K562 (cell line): Measurements from ENCODE around the gene DOCK6. TPM values are rescaled to one million over a fixed set of nuclear protein-coding genes. Genes with fewer than 3 reads are reported as not detected.

Experiments
- BRCA1 ChIP-seq, 2 experiments: fragments of 450-650 bp in 1 of 2; sonication (generic) in 1 of 2; formaldehyde crosslinking in 1 of 2; IDR thresholded peaks; 2 replicates each; pipeline versions ENCODE4 v1.5.0 to v1.6.1; 2017 to 2020; ENCODE audit warnings: mild to moderate bottlenecking in 1 of 2, missing genetic modification reagents in 1 of 2
- BRD4 ChIP-seq: fragments of 200-600 bp; sonication (generic); IDR thresholded peaks from 2 replicates; pipeline ENCODE4 v1.6.1; 2017; ENCODE audit warnings: inconsistent platforms
- CBFA2T2 ChIP-seq: fragments of 450-650 bp; conservative IDR thresholded peaks from 2 replicates; pipeline ENCODE4 v1.6.1; 2017; ENCODE audit warnings: mild to moderate bottlenecking
- CREBBP ChIP-seq: IDR thresholded peaks from one replicate; pipeline ENCODE4 v1.6.1; 2012; ENCODE audit warnings: low read depth, mild to moderate bottlenecking, control low read depth, inconsistent platforms, low read length
- CREM ChIP-seq: IDR thresholded peaks from 2 replicates; pipeline ENCODE4 v1.6.1; 2014; ENCODE audit warnings: antibody characterized with exemption, low read depth
- EGR1 ChIP-seq: fragments of 450-650 bp; conservative IDR thresholded peaks from 2 replicates; pipeline ENCODE4 v1.6.1; 2017; ENCODE audit warnings: mild to moderate bottlenecking
- HMG20B ChIP-seq: fragments of 250-450 bp; sonication (Bioruptor Pico); IDR thresholded peaks from 2 replicates; pipeline ENCODE4 v1.5.0; 2021; ENCODE audit warnings: mild to moderate bottlenecking
- IRF2 ChIP-seq: sonication (generic); formaldehyde crosslinking; IDR thresholded peaks from 2 replicates; pipeline ENCODE4 v1.8.1; 2022; ENCODE audit warnings: mild to moderate bottlenecking, missing genetic modification reagents
- KDM1A ChIP-seq, 2 experiments: fragments of 450-650 bp; IDR thresholded peaks; 2 replicates each; pipeline ENCODE4 v1.6.1; 2016; ENCODE audit warnings: mild to moderate bottlenecking in 2 of 2
- MTA1 ChIP-seq: fragments of 450-650 bp; IDR thresholded peaks from 2 replicates; pipeline ENCODE4 v1.6.1; 2017; ENCODE audit warnings: borderline replicate concordance
- NFE2 ChIP-seq: IDR thresholded peaks from 2 replicates; pipeline ENCODE4 v1.6.1; 2014; ENCODE audit warnings: antibody characterized with exemption, low read depth
- SIN3A ChIP-seq, 2 experiments: fragments of 150-350 bp in 1 of 2; IDR thresholded peaks; 2 replicates each; pipeline ENCODE4 v1.6.1; 2011 to 2016; ENCODE audit warnings: borderline replicate concordance in 2 of 2, low read depth in 2 of 2, low read length in 2 of 2, mild to moderate bottlenecking in 2 of 2, moderate library complexity in 2 of 2; ENCODE audit not compliant: control insufficient read depth in 1 of 2
- SMARCA4 ChIP-seq: fragments of 450-650 bp; IDR thresholded peaks from 2 replicates; pipeline ENCODE4 v1.6.1; 2016
- STAT5A ChIP-seq: IDR thresholded peaks from 2 replicates; pipeline ENCODE4 v1.6.1; 2012; ENCODE audit warnings: low read length, inconsistent platforms, borderline replicate concordance
- TAF1 ChIP-seq: IDR thresholded peaks from 2 replicates; pipeline ENCODE4 v1.6.1; 2011; ENCODE audit warnings: mild to moderate bottlenecking, low read length, moderate library complexity; ENCODE audit not compliant: insufficient read depth, control insufficient read depth, severe bottlenecking; ENCODE audit errors: extremely low read depth
- YY1 ChIP-seq, 3 experiments: IDR thresholded peaks; 2 replicates each; pipeline ENCODE4 v1.6.1; 2011; ENCODE audit warnings: low read length in 2 of 3, mild to moderate bottlenecking in 2 of 3, moderate library complexity in 2 of 3, borderline replicate concordance in 1 of 3, control low read depth in 1 of 3, low read depth in 1 of 3; ENCODE audit not compliant: insufficient read depth in 3 of 3, insufficient replicate concordance in 2 of 3, control insufficient read depth in 1 of 3, insufficient read length in 1 of 3; ENCODE audit errors: extremely low read depth in 1 of 3
- ZBTB7A ChIP-seq: IDR thresholded peaks from 2 replicates; pipeline ENCODE4 v1.6.1; 2011; ENCODE audit warnings: low read depth, mild to moderate bottlenecking, low read length, moderate library complexity, borderline replicate concordance; ENCODE audit not compliant: control insufficient read depth
- ZNF146 ChIP-seq: IDR thresholded peaks from one replicate; pipeline ENCODE4 v1.6.1; 2018; ENCODE audit warnings: missing compliant biosample characterization; ENCODE audit not compliant: unreplicated experiment
- ZNF511 ChIP-seq: sonication (generic); formaldehyde crosslinking; IDR thresholded peaks from 2 replicates; pipeline ENCODE4 v1.8.0; 2022; ENCODE audit warnings: mild to moderate bottlenecking, missing genetic modification reagents
- ZNF609 ChIP-seq: sonication (generic); formaldehyde crosslinking; IDR thresholded peaks from 2 replicates; pipeline ENCODE4 v1.8.1; 2023; ENCODE audit warnings: missing genetic modification reagents, mild to moderate bottlenecking, borderline replicate concordance
- ZSCAN29 ChIP-seq: fragments of 450-650 bp; IDR thresholded peaks from 2 replicates; pipeline ENCODE4 v1.6.1; 2017
- polyA plus RNA-seq, 8 experiments: library from polyadenylated mRNA; depleted of rRNA in 4 of 8; stranded (reverse) in 5 of 8; unstranded in 3 of 8; fragments of >200 nt; fragmentation: Nextera tagmentation in 2 of 8; fragmentation: Illumina TruSeq in 1 of 8; extraction: Ambion mirVana in 2 of 8; extraction: Trizol in 1 of 8; gene quantifications; 2 replicates each; pipeline versions ENCODE4 v1.2.1 to v1.2.3, GENCODE V29; 2011 to 2014; ENCODE audit warnings: inconsistent platforms in 1 of 8, missing spikeins in 1 of 8
- total RNA-seq, 7 experiments: library from RNA; depleted of rRNA in 6 of 7; stranded (reverse); fragments of >200 nt in 6 of 7; fragmentation: Illumina TruSeq in 2 of 7; extraction: Trizol in 2 of 7; gene quantifications; 2 replicates each; pipeline versions ENCODE4 v1.2.1 to v1.2.3, GENCODE V29; 2011 to 2021; ENCODE audit warnings: low replicate concordance in 1 of 7
- TF ChIP-seq, protein P1 (sequence below): fragments of 450-650 bp; IDR thresholded peaks from 2 replicates; pipeline ENCODE4 v1.6.1; 2016; ENCODE audit warnings: missing biosample characterization, missing genetic modification characterization

DOCK6 gene
- total and polyA plus RNA-seq, 9 of the 15 experiments (the other 6 are each of a cell fraction or from before 2014, with no cell fraction given): 0.35 to 19.3 (median 3.8) TPM

DNA sequence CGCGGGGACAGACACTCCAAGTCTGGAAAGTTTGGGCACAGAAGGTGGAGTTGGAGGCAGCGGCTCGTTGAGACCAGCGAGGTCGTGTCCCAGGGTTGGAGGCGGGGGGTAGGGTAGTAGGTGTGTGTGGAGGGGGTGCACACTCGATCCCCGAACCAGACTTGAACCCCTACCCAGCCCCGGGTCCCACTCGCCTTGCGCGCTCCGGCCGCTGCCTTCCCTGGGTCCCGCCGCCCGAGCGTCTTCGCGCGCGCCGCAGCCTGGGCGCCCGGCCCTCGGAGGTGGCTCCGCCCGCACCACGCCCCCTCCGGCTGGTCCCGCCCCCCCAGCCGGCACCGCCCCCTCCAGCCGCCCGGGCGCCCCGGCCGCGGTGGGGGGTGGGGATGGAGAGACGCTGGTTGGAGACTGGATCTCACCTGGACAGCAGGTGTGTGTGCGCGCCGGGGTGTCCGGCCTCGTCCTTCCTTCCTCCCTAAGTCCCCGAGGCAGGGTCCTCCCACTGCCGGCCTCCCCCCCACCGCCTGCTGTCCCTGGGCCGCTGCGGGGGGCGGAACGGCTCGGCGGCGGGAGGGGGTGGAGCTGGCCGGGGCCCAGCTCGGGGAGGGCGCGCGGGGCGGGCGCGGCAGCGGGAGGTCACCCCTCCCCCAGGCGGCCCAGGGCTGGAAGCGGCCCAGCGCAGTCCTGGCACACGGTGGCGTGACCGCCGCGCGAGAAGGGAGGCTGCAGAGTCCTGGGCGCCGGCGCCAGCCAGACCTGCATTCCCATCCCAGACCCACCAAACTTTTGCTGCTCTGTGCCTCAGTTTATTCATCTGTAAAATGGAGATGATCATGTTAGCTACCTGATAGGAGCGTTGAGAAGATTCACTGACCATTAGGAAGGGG lies 64.8 kb downstream of the DOCK6 start, which contains the start of gene KANK2 (continued):
- TF ChIP-seq ZNF609 (CRISPR knock-in tag) (no peak), KDM1A (IDR thresholded peaks at IDR 0.05) (peak; percentile 93 to 95), NFE2 (no peak), CREM (no peak), IRF2 (no peak), EGR1 (peak; percentile 73), CBFA2T2 (no peak), HMG20B (CRISPR knock-in tag) (no peak), CREBBP (no peak), ZBTB7A (peak; percentile 63; the same call in 1 of the 2 replicates), YY1 (IDR thresholded peaks at IDR 0.05; ENCODE audit: borderline replicate concordance in 1 of 3, control insufficient read depth in 1 of 3, extremely low read depth in 1 of 3, insufficient read depth in 3 of 3, insufficient read length in 1 of 3, insufficient replicate concordance in 2 of 3, low read depth in 1 of 3, low read length in 2 of 3) (peak in 1 of 3 experiments; percentile 9), STAT5A (no peak), BRD4 (no peak), ZSCAN29 (no peak), SMARCA4 (no peak), TAF1 (peak; percentile 42), ZNF146 (CRISPR knock-in tag) (no peak), ZNF511 (0 out of 2 replicates have a peak, but pooled peaks have one; percentile 29), BRCA1 (IDR thresholded peaks at IDR 0.05) (no peak), BRCA1 (CRISPR knock-in tag; IDR thresholded peaks at IDR 0.05) (no peak), SIN3A (IDR thresholded peaks at IDR 0.05; ENCODE audit: borderline replicate concordance in 2 of 2, control insufficient read depth in 1 of 2, low read depth in 2 of 2, low read length in 2 of 2) (peak in 1 of 2 experiments; percentile 75; a peak in 1 of 4 replicates), MTA1 (no peak)
- TF ChIP-seq, protein P1, sequence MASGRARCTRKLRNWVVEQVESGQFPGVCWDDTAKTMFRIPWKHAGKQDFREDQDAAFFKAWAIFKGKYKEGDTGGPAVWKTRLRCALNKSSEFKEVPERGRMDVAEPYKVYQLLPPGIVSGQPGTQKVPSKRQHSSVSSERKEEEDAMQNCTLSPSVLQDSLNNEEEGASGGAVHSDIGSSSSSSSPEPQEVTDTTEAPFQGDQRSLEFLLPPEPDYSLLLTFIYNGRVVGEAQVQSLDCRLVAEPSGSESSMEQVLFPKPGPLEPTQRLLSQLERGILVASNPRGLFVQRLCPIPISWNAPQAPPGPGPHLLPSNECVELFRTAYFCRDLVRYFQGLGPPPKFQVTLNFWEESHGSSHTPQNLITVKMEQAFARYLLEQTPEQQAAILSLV: no peak
